ENCODE measurements around the gene TESMIN. TPM values are rescaled to one million over a fixed set of nuclear protein-coding genes. Genes with fewer than 3 reads are reported as not detected.

TESMIN gene
- polyA plus RNA-seq, 3 donors = 1.9 to 2.6 (median 2.5) TPM

DNA sequence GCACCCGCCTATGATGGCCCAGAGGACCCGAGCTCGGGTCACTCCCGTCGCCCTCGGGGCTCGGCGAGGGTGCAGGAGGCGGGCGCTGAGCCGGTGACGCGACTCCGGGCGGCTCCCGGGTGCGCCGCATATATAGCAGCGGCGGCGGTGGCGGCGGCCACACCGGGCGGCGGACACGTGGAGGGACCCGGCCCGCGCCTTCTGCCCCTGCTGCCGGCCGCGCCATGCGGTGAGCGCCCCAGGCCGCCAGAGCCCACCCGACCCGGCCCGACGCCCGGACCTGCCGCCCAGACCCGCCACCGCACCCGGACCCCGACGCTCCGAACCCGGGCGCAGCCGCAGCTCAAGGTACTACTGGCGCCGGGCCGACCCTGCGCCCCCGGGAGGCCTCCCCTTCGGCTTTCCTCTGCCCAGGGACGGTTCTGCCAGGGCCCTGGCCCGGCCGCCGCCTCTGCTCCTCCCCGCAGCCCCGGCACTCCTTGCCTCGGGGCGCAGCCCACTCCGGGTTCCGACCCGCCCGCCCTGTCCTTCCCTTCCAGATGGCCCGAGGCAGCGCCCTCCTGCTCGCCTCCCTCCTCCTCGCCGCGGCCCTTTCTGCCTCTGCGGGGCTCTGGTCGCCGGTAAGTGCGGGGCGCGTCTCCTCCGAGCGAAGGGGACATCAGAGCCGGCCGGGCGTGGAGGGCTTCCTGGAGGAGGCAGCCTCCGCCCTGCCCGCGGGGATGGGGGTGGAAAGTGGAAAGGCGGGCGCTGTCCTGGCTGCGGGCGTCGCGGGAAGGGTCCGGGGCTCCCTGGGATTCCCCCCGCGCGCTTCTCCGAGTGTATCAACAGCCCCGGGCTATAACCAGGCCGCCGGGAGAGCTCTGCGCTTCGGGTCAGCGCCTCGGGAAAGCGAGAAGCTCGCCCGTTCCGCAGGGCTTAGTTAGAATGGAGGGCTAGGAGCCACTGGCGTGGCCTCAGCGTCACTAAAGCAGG, 66.6 kb downstream of the TESMIN start, which contains the start of gene GAL:
Gene GAL, plus strand, starts transcription at position 160 of the 972 bp plus-strand sequence. Its CDS starts 380 bp downstream, at position 540.
- Histone ChIP-seq H3K36me3 (replicated peaks in 1 of 2; ENCODE audit: control insufficient read depth in 1 of 2, insufficient read depth in 2 of 2, low read length in 2 of 2) (no peaks in the 10 kb centered on the region), H3K4me3 (replicated peaks in 1 of 3; ENCODE audit: low read depth in 2 of 3, low read length in 3 of 3) (no peak within 1 kb of the TSS), H2AFZ (ENCODE audit: insufficient read depth, low read depth, low read length, poor library complexity, severe bottlenecking) (peak within 1 kb of the TSS; percentile 35), H3K4me1 (ENCODE audit: control insufficient read depth in 1 of 2, insufficient read depth in 2 of 2, low read length in 2 of 2) (peaks cover 7 to 10% of the 10 kb centered on the region in 2 donors), H3K79me2 (ENCODE audit: insufficient read depth, low read length) (no peaks in the 10 kb centered on the region), H4K20me1 (ENCODE audit: insufficient read depth, low read length) (no peaks in the 10 kb centered on the region), H3K4me2 (replicated peaks; ENCODE audit: extremely low read depth, low read length, poor library complexity, severe bottlenecking) (peak within 1 kb of the TSS; percentile 51), H3K27me3 (ENCODE audit: control insufficient read depth in 2 of 2, insufficient read depth in 2 of 2, low read length in 2 of 2) (peaks cover 21 to 58% of the 10 kb centered on the region in 2 donors), H3K9ac (ENCODE audit: insufficient read depth, low read length, poor library complexity, severe bottlenecking) (no peak within 1 kb of the TSS), H3K9me3 (replicated peaks in 1 of 2; ENCODE audit: control insufficient read depth in 1 of 2, insufficient read depth in 1 of 2, low read length in 2 of 2) (peaks cover 0 to 6% of the 10 kb centered on the region in 2 donors), H3K27ac (ENCODE audit: low read depth in 1 of 2, low read length in 2 of 2) (no peak within 1 kb of the TSS)
- peaks cover 0 to 9% (median 2%) of the 10 kb centered on the region in 7 donors for H3K9me3 Mint-ChIP-seq
- H3K27me3 Mint-ChIP-seq (ENCODE audit: low read depth in 3 of 3) = peaks cover 59 to 73% (median 63%) of the 10 kb centered on the region in 3 donors
- intact Hi-C loops (cut with micrococcal nuclease) = no loop called here
- no peak for DNase-seq
- H3K4me1 Mint-ChIP-seq = no peaks in the 10 kb centered on the region
- WGBS (ENCODE audit: insufficient coverage) = 3% methylated on average over 113 of the region's 113 CpGs
- H3K27ac Mint-ChIP-seq = peak within 1 kb of the TSS in 1 of 7 donors; percentile 31
- no peaks in the 10 kb centered on the region for H3K36me3 Mint-ChIP-seq
- TF ChIP-seq, protein P1, sequence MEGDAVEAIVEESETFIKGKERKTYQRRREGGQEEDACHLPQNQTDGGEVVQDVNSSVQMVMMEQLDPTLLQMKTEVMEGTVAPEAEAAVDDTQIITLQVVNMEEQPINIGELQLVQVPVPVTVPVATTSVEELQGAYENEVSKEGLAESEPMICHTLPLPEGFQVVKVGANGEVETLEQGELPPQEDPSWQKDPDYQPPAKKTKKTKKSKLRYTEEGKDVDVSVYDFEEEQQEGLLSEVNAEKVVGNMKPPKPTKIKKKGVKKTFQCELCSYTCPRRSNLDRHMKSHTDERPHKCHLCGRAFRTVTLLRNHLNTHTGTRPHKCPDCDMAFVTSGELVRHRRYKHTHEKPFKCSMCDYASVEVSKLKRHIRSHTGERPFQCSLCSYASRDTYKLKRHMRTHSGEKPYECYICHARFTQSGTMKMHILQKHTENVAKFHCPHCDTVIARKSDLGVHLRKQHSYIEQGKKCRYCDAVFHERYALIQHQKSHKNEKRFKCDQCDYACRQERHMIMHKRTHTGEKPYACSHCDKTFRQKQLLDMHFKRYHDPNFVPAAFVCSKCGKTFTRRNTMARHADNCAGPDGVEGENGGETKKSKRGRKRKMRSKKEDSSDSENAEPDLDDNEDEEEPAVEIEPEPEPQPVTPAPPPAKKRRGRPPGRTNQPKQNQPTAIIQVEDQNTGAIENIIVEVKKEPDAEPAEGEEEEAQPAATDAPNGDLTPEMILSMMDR (IDR thresholded peaks at IDR 0.05) = no peak
- H3K4me3 Mint-ChIP-seq = peak within 1 kb of the TSS in 1 of 2 donors; percentile 71

GRCh38 chr11:68683536-68684384, 67.6 kb downstream of the TESMIN start:
- 48% methylated on average over 32 of the region's 37 CpGs for WGBS (ENCODE audit: insufficient coverage)
- no peak overlapping the region for H3K4me3 ChIP-seq (replicated peaks in 1 of 3; ENCODE audit: low read depth in 2 of 3, low read length in 3 of 3)
- peaks cover 7 to 10% of the 10 kb centered on the region in 2 donors for H3K4me1 ChIP-seq (ENCODE audit: control insufficient read depth in 1 of 2, insufficient read depth in 2 of 2, low read length in 2 of 2)
- Mint-ChIP-seq H3K36me3 (no peaks in the 10 kb centered on the region), H3K9me3 (peaks cover 0 to 9% (median 2%) of the 10 kb centered on the region in 7 donors), H3K27ac (peak overlapping the region in 1 of 7 donors; percentile 31), H3K27me3 (ENCODE audit: low read depth in 3 of 3) (peaks cover 52 to 64% (median 59%) of the 10 kb centered on the region in 3 donors), H3K4me1 (peaks cover 1% of the 10 kb centered on the region), H3K4me3 (peak overlapping the region in 1 of 2 donors; percentile 42)
- H3K9ac ChIP-seq (ENCODE audit: insufficient read depth, low read length, poor library complexity, severe bottlenecking) = no peak overlapping the region
- no peaks in the 10 kb centered on the region for H3K36me3 ChIP-seq (replicated peaks in 1 of 2; ENCODE audit: control insufficient read depth in 1 of 2, insufficient read depth in 2 of 2, low read length in 2 of 2)
- no peaks in the 10 kb centered on the region for H3K79me2 ChIP-seq (ENCODE audit: insufficient read depth, low read length)
- peak overlapping the region; percentile 51 for H3K4me2 ChIP-seq (replicated peaks; ENCODE audit: extremely low read depth, low read length, poor library complexity, severe bottlenecking)
- intact Hi-C loops (cut with micrococcal nuclease) = no loop called here
- peaks cover 0 to 6% of the 10 kb centered on the region in 2 donors for H3K9me3 ChIP-seq (replicated peaks in 1 of 2; ENCODE audit: control insufficient read depth in 1 of 2, insufficient read depth in 1 of 2, low read length in 2 of 2)
- DNase-seq = no peak
- peaks cover 21 to 56% of the 10 kb centered on the region in 2 donors for H3K27me3 ChIP-seq (ENCODE audit: control insufficient read depth in 2 of 2, insufficient read depth in 2 of 2, low read length in 2 of 2)
- H4K20me1 ChIP-seq (ENCODE audit: insufficient read depth, low read length) = no peaks in the 10 kb centered on the region
- H2AFZ ChIP-seq (ENCODE audit: insufficient read depth, low read depth, low read length, poor library complexity, severe bottlenecking) = no peak overlapping the region
- H3K27ac ChIP-seq (ENCODE audit: low read depth in 1 of 2, low read length in 2 of 2) = no peak overlapping the region
- TF ChIP-seq, protein P1 (IDR thresholded peaks at IDR 0.05) = no peak

Data from CD14-positive monocyte (primary cell).